Measurements from ENCODE around the gene TMEM121. TPM values are rescaled to one million over a fixed set of nuclear protein-coding genes. Genes with fewer than 3 reads are reported as not detected.
A peak's percentile ranks its signal among the peaks of the same experiment; 100 is the strongest.

Gene TMEM121
- total and polyA plus RNA-seq, 2 of the 4 experiments (the other 2 are of a cell fraction), result 2.7 to 6.3 TPM

GRCh38 chr14:105528586-105529318 is 2.4 kb downstream of the TMEM121 start:
- peak; percentile 1 for ATAC-seq (ENCODE audit: low read depth)
- Histone ChIP-seq H3K4me2 (ENCODE audit: low read depth, low read length) (peak overlapping the region; percentile 53), H3K79me1 (ENCODE audit: low read depth in 1 of 2, low read length in 2 of 2) (no peaks in the 10 kb centered on the region), H3K56ac (ENCODE audit: extremely low read depth, insufficient read depth, low read length) (no peak overlapping the region), H3K4me3 (ENCODE audit: insufficient read depth, low read depth, low read length) (peak overlapping the region; percentile 4; the same call in 1 of the 2 replicates), H3K4me1 (ENCODE audit: control insufficient read depth, insufficient read depth, low read length) (peaks cover 9% of the 10 kb centered on the region; the same call in 1 of the 2 replicates), H2AK5ac (ENCODE audit: low read depth, low read length) (no peak overlapping the region), H3K9ac (ENCODE audit: low read depth, low read length) (no peak overlapping the region), H4K20me1 (ENCODE audit: insufficient read depth, low read length) (0 out of 2 replicates have a peak, but pooled peaks cover 3% of the 10 kb centered on the region), H2AFZ (replicated peaks; ENCODE audit: low read length, poor library complexity) (peak overlapping the region; percentile 96), H3K23ac (ENCODE audit: low read depth, low read length) (no peak overlapping the region), H3K14ac (replicated peaks; ENCODE audit: low read depth, low read length) (no peak overlapping the region), H3K27ac (ENCODE audit: insufficient read depth, low read length) (no peak overlapping the region), H3K4ac (ENCODE audit: low read depth, low read length) (no peak overlapping the region), H2BK20ac (ENCODE audit: low read depth, low read length) (no peak overlapping the region), H4K8ac (ENCODE audit: low read depth in 2 of 2, low read length in 2 of 2) (0 out of 4 replicates have a peak overlapping the region, but pooled peaks of 1 of the 2 experiments have one; percentile 40), H4K91ac (ENCODE audit: insufficient read depth, low read depth, low read length) (no peak overlapping the region), H2BK120ac (ENCODE audit: low read depth, low read length) (no peak overlapping the region), H2BK15ac (ENCODE audit: low read depth, low read length) (no peak overlapping the region), H4K5ac (ENCODE audit: low read depth, low read length) (no peak overlapping the region), H3K9me3 (ENCODE audit: control insufficient read depth, insufficient read depth, low read length) (no peaks in the 10 kb centered on the region), H2AK9ac (replicated peaks; ENCODE audit: low read depth, low read length, poor library complexity) (peak overlapping the region; percentile 89), H3K36me3 (ENCODE audit: control insufficient read depth, insufficient read depth, low read length) (no peaks in the 10 kb centered on the region), H3K18ac (ENCODE audit: low read depth, low read length) (no peak overlapping the region), H3K9me1 (ENCODE audit: insufficient read depth, low read length) (no peaks in the 10 kb centered on the region), H3K27me3 (ENCODE audit: control insufficient read depth, insufficient read depth, low read length) (peaks cover 1% of the 10 kb centered on the region), H2BK5ac (ENCODE audit: low read depth, low read length, poor library complexity, severe bottlenecking) (no peak overlapping the region)
- TF ChIP-seq MAZ (IDR thresholded peaks at IDR 0.05; ENCODE audit: borderline replicate concordance, low read depth, low read length) (no peak), CHD1 (IDR thresholded peaks at IDR 0.05; ENCODE audit: low read depth, low read length) (no peak), NFE2L2 (IDR thresholded peaks at IDR 0.05; ENCODE audit: low read depth, low read length) (no peak), FOS (IDR thresholded peaks at IDR 0.05; ENCODE audit: low read depth, low read length) (no peak)
- BruUV-seq (replicated peaks), result no TSS peak
- no peak for DNase-seq
- ChIA-PET CTCF (interaction anchor here (1.0 kb wide), 1 partner anchor 19 kb away, joined by 3 read pairs; no protein-coding TSS in a partner anchor), POLR2A (ENCODE audit: unreplicated experiment) (no interaction called here)
- 33% methylated on average over 50 of the region's 89 CpGs; no CpG with 5 or more reads in 1 of the 2 experiments for WGBS, 2 experiments (ENCODE audit: extremely low coverage in 2 of 2, insufficient read length in 1 of 2)
- in situ Hi-C loops (cut with MboI; ENCODE audit: low sequenced_read_pairs) (no loop called here), intact Hi-C loops (cut with micrococcal nuclease) (loop anchor here (1.0 to 5.0 kb wide), 3 partner anchors 36 to 80 kb away; partner anchors contain the start of gene TEDC1), dilution Hi-C loops (cut with HindIII; ENCODE audit: low sequenced_read_pairs, unreplicated experiment) (no loop called here)

Data from IMR-90 (cell line).